Measurements from ENCODE around the gene TSEN54. TPM values are rescaled to one million over a fixed set of nuclear protein-coding genes. Genes with fewer than 3 reads are reported as not detected.

TSEN54 gene
- total and polyA plus RNA-seq, 8 donors: 15.8 to 54.0 (median 38.9) TPM

DNA sequence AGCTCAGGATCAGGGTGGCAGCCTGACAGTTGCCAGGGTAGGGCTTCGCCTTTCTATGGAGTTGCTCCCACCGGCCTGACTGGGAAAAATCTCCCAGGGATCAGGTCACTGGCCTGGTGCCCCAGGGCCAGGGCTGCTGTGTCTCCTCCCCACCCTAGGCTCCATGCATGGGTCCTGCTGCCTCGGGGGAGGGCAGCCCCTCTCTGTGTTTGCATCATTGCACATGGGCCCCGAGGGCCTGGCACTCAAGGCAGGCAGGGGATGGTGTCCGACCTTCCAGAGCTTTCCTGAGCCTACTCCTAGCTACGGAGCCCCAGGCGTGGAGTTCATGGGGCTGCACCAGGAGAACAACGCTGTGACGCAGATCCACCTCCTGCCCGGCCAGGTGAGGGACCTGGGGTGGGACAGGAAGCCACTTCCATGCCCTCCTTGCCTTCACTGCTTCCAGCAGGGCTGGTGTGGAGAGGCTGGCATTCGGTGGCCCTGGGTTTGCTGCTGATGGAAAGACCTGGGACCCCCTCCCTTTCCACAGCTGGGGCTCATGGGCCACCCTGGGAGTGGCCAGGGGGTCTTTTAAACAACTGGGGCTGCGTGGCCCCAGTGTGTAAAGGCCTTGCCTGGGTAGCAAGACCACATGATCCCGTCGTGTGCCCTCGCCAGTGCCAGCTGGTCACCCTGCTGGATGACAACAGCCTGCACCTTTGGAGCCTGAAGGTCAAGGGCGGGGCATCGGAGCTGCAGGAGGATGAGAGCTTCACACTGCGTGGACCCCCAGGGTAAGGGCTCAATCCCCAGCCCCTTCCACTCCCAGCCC lies 41.7 kb downstream of the TSEN54 start:
- intact Hi-C loops (cut with DNase I): no loop called here
- H3K36me3 ChIP-seq: peaks cover 0 to 36% of the 10 kb centered on the region in 2 donors
- no peak overlapping the region for H3K27ac ChIP-seq
- H3K27me3 ChIP-seq: no peaks in the 10 kb centered on the region
- H3K9me3 ChIP-seq: no peaks in the 10 kb centered on the region
- no peak overlapping the region for H3K4me3 ChIP-seq
- ATAC-seq (no peak), DNase-seq (peak in 1 of 4 donors; percentile 67)
- H3K4me1 ChIP-seq: peaks cover 4 to 7% of the 10 kb centered on the region in 2 donors
- TF ChIP-seq, protein P1, sequence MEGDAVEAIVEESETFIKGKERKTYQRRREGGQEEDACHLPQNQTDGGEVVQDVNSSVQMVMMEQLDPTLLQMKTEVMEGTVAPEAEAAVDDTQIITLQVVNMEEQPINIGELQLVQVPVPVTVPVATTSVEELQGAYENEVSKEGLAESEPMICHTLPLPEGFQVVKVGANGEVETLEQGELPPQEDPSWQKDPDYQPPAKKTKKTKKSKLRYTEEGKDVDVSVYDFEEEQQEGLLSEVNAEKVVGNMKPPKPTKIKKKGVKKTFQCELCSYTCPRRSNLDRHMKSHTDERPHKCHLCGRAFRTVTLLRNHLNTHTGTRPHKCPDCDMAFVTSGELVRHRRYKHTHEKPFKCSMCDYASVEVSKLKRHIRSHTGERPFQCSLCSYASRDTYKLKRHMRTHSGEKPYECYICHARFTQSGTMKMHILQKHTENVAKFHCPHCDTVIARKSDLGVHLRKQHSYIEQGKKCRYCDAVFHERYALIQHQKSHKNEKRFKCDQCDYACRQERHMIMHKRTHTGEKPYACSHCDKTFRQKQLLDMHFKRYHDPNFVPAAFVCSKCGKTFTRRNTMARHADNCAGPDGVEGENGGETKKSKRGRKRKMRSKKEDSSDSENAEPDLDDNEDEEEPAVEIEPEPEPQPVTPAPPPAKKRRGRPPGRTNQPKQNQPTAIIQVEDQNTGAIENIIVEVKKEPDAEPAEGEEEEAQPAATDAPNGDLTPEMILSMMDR (IDR thresholded peaks at IDR 0.05): no peak

DNA sequence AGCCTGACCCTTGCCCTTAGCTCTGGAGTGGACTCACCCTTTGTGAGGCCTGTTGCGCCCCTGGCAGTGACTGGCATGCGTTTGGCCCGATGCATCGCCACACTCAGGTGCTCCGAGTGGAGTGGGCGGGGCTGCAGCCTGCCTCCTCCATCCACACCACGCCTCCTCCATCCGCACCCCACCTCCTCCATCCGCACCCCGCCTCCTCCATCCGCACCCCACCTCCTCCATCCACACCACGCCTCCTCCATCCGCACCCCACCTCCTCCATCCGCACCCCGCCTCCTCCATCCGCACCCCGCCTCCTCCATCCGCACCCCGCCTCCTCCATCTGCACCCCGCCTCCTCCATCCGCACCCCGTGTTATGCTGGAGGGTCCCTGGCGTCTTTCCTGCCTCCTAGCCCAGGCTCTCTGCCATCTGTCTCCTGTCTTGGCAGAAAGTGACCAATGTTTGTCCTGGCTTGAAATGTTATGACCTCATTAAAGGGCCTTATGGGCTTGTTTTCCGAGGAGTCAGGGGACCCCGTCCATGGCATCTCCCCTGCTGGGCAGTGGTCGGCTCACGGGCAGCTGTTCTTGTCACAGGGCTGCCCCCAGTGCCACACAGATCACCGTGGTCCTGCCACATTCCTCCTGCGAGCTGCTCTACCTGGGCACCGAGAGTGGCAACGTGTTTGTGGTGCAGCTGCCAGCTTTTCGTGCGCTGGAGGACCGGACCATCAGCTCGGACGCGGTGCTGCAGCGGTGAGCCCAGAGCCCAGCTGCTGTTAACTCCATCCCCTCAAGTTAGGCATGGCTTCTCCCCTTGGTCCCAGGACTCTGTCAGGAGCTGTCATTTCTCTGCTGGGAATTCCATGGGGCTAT lies 42.6 kb downstream of the TSEN54 start:
- TF ChIP-seq, protein P1 (IDR thresholded peaks at IDR 0.05): no peak
- H3K27me3 ChIP-seq: no peaks in the 10 kb centered on the region
- no peak overlapping the region for H3K27ac ChIP-seq
- H3K4me3 ChIP-seq: no peak overlapping the region
- no peak for ATAC-seq
- peaks cover 0 to 44% of the 10 kb centered on the region in 2 donors for H3K36me3 ChIP-seq
- no peaks in the 10 kb centered on the region for H3K9me3 ChIP-seq
- H3K4me1 ChIP-seq: peaks cover 4 to 7% of the 10 kb centered on the region in 2 donors
- peak in 1 of 4 donors; percentile 55 for DNase-seq
- intact Hi-C loops (cut with DNase I): no loop called here

DNA sequence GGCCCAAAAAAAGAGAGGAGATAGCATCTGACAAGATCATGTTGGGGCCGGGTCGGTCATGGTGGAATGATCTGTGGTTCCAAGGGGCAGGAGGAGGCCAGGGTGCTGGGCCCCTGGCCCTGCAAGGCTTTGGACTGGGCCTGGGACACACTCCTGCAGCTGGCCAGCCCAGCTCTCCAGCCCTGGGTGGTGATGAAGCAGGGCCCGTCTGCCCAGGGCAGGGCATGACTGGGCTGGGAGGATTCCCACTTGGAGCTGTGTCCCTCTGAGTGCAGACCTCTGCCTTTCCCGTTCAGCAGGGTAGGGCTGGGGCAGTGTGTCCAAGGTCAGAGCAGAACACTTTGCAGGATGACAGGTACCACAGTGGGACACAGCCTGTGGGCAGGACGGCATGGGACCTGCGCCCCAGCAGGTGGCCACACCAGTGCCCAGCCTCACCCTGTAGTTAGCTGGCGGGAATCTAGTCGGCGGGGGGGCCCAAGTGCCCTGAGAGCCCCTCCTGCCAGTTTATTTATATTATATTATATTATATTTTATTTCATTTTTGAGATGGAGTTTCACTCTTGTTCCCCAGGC lies 43.7 kb downstream of the TSEN54 start:
- peaks cover 0 to 56% of the 10 kb centered on the region in 2 donors for H3K36me3 ChIP-seq
- no peak overlapping the region for H3K27ac ChIP-seq
- ATAC-seq (no peak), DNase-seq (peak in 1 of 4 donors; percentile 57)
- H3K4me3 ChIP-seq: no peak overlapping the region
- H3K27me3 ChIP-seq: no peaks in the 10 kb centered on the region
- TF ChIP-seq, protein P1 (IDR thresholded peaks at IDR 0.05): no peak
- peaks cover 4 to 7% of the 10 kb centered on the region in 2 donors for H3K4me1 ChIP-seq
- no peaks in the 10 kb centered on the region for H3K9me3 ChIP-seq
- intact Hi-C loops (cut with DNase I): no loop called here

DNA sequence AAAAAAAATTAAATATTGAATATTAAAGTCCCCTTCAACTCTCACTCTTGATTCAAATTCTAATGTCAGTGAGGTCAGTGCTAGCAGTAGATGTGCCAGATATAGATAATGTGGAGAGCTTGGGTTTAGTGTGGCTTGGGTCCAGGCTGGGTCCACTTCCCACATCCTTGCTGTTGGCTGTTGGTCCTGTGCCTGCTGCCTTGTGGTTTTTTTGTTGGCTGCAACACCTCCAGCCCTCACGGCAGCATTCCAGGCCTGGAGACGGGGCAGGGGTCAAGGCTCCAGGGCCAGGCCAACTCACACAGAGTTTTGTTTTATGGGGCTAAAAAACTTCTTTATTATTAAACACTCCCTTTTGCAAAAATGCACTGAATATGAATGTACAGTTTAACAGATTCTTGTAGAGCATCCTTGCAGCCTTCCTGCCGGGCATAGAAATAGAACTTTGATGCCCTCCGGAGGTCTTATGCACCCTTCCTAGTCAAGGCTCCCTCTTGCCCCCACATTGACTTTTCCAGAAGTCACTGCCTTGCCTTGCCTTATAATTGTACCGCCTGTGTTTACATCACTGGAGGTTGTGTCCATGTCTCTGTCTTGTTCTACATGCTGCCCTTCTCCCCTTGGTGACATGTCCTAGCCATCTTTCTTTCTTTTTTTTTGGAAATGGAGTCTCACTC lies 45.7 kb downstream of the TSEN54 start:
- Histone ChIP-seq H3K36me3 (peaks cover 0 to 71% of the 10 kb centered on the region in 2 donors), H3K4me1 (peaks cover 4% of the 10 kb centered on the region in 2 donors), H3K27ac (no peak overlapping the region), H3K4me3 (no peak overlapping the region), H3K27me3 (no peaks in the 10 kb centered on the region), H3K9me3 (no peaks in the 10 kb centered on the region)
- TF ChIP-seq, protein P1 (IDR thresholded peaks at IDR 0.05): no peak
- intact Hi-C loops (cut with DNase I): no loop called here
- DNase-seq (peak in 1 of 4 donors; percentile 50), ATAC-seq (no peak)

Data from left lung (tissue), 10 donors.